Endometrial microvascular endothelial cells (primary cell): ENCODE data around the gene RNF31. TPM values are rescaled to one million over a fixed set of nuclear protein-coding genes. Genes with fewer than 3 reads are reported as not detected.

Source experiments
- in situ Hi-C: cut with HindIII; loops from 2 replicates; pipeline ENCODE4 v1.10.0; 2017; ENCODE audit warnings: low sequenced_read_pairs, low pct_unique_long_range_greater_than_20kb; ENCODE audit errors: inconsistent ontology term
- total RNA-seq: library from RNA; depleted of rRNA; stranded (reverse); fragments of >200 nt; gene quantifications from one replicate; pipeline ENCODE4 v1.2.3, GENCODE V29; 2015; ENCODE audit errors: inconsistent ontology term

Gene RNF31
- total RNA-seq, 1 donor from 2014 or later = 121 TPM

GRCh38 chr14:24115422-24116127 lies 31.7 kb upstream of the RNF31 start:
- in situ Hi-C loops = no loop called here

- in situ Hi-C loops = no loop called here
These were observed 31.0 kb upstream of the RNF31 start for GRCh38 chr14:24116128-24116814.

GRCh38 chr14:24117179-24117578 lies 30.1 kb upstream of the RNF31 start:
- in situ Hi-C loops = no loop called here

DNA sequence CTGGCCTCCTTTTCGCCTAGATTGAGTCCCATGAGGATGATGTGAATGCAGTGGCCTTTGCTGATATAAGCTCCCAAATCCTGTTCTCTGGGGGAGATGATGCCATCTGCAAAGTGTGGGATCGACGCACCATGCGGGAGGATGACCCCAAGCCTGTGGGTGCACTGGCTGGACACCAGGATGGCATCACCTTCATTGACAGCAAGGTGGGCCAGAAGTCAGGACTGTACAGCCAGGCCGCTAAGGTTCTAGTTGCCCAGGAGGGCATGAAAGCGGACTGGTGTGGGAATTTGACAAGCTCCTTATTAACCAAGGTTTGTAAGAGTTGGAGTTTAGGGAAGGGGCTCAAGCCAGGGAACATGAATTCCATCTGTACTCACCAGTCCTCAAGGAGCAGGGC lies 27.6 kb upstream of the RNF31 start:
- in situ Hi-C loops = no loop called here

GRCh38 chr14:24121210-24121609 lies 26.1 kb upstream of the RNF31 start:
- in situ Hi-C loops = no loop called here

DNA sequence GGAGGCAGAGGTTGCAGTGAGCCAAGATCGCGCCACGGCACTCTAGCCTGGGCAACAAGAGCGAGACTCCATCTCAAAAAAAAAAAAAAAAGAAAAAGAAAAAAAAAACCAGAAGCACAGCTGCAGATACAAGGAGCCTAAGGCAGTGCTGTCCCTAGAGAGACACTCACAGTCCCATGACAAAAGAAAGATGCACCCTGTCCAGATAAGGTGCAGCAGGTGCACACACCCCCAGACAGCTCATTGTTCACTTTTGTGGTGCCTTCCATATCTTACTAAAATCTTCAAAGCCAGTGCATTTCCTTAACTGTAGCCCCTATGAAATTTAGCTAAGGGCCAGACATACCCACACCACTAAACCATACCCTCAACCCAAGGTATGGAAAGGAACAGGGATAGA lies 24.9 kb upstream of the RNF31 start:
- in situ Hi-C loops = no loop called here

DNA sequence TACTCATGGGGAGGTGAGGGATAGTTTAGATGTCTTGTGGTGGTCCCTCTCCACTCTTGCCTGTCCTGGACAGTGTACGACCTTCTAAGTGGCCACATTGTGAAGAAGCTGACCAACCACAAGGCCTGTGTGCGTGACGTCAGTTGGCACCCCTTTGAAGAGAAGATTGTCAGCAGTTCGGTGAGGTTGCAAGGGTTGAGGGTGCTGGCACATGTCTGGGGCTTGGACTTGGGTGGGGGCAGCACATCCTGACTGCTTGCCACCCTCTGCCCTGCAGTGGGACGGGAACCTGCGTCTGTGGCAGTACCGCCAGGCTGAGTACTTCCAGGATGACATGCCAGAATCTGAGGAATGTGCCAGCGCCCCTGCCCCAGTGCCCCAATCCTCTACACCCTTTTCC lies 24.4 kb upstream of the RNF31 start:
- in situ Hi-C loops = no loop called here

DNA sequence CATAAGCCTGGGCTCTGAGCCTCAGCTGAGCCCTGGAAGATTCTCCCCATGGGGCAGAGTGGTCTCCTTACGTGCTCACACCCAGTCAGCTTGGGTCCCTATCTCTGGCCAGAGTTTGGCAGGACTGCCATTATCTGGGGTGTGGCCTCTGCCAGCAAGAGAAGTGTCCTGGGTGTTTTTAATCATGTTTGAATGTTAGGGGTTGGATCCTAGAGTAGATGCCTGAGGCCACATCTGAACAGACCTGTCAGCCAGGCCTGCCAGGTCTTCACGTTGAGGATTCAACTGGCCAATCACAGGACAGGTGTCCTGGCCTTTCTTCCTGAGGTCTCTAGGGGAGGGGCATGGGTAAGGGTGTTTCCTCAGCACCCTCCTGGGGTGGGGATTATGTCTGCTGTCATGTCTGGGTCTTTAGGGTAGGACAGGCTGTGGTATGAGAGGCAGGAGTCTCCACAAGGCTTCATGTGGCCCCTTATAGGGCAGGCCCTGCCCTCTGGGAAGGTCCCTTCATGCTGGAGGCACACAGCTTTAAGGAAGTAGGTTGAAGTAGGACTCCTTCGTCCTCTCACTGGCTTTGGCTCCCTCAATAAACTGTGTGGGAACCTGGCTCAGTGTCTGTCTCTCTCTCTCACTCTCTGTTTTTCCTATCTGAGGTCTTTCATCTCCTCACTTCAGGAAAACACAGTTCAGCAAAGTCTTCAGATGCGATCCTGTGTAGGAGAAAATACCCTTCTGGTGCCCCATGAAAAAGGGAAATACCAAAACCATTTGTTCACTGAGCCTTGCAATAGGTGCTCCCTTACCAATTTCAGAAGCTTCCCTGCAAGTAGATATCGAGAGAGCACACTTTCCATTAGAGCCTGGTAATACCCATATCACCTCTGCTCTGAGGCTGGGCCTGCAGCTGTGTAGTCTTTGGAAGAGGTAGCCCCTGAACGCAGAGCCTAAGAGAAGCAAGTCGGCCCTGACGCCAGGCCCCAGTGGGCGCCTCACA lies 23.6 kb upstream of the RNF31 start:
- in situ Hi-C loops = no loop called here

DNA sequence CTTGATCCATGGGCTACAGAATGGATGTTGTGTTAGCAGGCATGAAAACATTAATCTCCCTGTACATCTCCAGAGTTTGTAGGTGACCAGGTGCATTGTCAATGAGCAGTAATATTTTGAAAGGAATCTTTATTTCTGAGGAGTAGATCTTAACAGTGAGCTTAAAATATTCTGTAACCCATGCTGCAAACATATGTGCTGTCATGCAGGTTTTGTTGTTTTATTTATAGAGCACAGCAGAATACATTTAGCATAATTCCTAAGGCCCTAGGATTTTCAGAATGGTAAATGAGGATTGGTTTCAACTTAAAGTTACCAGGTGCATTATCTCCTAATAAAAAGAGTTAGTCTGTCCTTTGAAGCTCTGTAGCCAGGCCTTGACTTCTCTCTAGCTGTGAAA lies 20.4 kb upstream of the RNF31 start:
- in situ Hi-C loops = no loop called here

GRCh38 chr14:24127673-24128072 lies 19.6 kb upstream of the RNF31 start:
- in situ Hi-C loops = no loop called here

DNA sequence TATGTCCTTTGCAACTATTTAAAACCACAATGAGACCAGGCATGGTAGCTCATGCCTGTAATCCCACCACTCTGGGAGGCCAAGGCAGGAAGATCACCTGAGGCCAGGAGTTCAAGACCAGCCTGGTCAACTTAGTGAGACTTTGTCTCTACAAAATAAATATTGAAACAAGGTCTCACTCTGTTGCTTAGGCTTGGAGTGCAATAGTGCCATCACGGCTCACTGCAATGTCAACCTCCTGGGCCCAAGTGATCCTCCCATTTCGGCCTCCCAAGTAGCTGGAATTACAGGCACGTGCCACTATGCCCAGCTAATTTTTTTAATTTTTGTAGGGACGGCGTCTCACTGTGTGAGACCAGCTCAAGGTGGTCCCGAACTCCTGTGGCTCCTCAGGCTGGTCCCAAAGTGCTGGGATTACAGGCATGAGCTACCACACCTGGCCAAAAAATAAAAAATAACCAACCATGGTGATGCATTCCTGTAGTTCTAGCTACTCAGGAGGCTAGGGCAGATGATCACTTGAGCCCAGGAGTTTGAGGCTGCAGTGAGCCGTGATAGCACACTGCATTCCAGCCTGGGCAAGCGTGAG lies 17.8 kb upstream of the RNF31 start:
- in situ Hi-C loops = no loop called here

- in situ Hi-C loops = no loop called here
These were observed 16.9 kb upstream of the RNF31 start, which contains the start of gene FITM1 for GRCh38 chr14:24130380-24130716. Gene FITM1, plus strand, starts transcription at chr14:24130659. Its CDS starts 905 bp downstream, at chr14:24131564.

DNA sequence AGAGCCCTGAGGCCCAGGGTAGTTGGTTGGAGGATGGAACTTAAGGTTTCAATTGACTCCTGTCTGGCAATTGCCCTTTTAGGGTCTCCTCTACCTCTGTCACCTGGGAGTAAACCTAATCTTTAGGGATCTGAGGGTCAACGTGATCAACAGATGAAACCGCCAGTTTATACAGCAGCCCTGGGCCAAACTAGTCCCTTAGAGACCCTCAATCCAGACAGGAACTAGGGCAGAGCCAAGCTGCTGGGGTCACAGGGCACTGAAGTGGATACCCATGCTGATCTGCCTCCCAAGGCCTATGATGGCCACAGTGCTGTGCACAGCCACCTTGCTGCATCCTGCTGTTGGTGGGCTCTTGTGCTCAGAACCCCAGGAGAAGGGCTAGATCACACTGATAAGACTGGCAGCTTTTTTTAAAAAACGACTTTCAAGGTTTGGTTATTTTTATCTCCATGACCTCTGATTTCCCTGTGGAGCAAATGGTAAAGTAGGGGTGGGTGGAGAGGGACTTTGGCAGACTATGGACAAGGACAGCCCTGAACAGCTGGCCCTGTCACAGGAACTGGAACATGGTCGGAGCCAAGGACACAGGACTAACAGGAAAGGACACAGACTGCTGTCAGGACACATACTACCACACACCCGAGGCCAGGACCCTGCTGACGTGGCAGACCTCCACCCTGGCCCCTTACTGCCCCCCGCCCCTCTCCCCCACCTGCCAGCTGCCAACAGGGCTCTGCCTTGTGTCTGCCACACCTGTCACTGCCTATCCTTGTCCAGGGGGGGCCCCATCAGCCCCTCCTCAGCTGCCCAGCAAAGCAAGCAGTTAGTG lies 16.4 kb upstream of the RNF31 start:
- in situ Hi-C loops = no loop called here

DNA sequence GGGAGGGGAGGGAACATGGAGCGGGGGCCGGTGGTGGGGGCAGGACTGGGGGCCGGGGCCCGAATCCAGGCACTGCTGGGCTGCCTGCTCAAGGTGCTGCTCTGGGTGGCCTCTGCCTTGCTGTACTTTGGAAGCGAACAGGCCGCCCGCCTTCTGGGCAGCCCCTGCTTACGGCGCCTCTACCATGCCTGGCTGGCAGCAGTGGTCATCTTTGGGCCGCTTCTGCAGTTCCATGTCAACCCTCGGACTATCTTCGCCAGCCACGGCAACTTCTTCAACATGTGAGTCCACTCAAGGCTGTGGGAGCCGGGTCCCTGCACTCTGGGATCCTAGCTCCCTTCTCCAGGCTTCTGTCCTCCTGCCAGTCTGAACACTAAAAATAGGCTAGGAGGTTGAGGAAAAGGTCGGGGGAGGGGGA lies 15.7 kb upstream of the RNF31 start:
- in situ Hi-C loops = no loop called here

- in situ Hi-C loops = no loop called here
These were observed 15.1 kb upstream of the RNF31 start for GRCh38 chr14:24132061-24132685.

GRCh38 chr14:24132976-24133375 lies 14.3 kb upstream of the RNF31 start:
- in situ Hi-C loops = no loop called here

DNA sequence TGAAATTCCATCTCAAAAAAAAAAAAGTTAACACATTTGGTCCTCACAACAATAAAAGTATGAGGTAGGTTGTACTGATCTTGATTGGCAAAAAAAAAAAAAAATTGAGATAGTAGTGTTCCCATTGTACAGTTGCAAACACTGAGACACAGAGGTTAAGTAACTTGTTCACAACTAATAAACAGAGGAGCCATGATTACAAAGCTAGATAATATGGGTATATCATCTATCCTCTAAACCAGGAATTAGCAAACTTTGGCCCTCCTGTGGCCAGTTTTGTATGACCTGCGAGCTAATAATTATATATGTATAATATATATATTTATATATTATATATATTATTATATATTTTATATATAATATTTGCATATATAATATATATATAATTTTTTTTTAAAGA lies 13.6 kb upstream of the RNF31 start:
- in situ Hi-C loops = no loop called here

DNA sequence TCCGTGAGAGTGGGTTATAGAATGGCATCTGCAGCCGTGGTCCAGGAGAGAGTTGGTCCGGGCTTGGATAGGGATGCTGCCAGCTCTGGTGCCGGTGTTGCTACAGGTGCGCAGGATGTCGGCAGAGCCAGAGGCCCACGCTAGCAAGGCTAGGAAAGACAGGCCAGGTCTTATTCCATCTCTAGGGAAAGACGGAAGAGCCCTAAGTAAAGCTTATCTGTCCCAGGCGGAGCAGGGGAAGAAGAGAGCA lies 11.8 kb upstream of the RNF31 start:
- in situ Hi-C loops = no loop called here
